GM20000 (cell line): ENCODE measurements around the gene HINFP.

Experiments
- DNase-seq: peaks from one replicate; pipeline ENCODE4 v3.0.0; 2012; ENCODE audit warnings: low spot score
- TF ChIP-seq, protein P1 (sequence below): IDR thresholded peaks from 2 replicates; pipeline ENCODE4 v1.5.1; 2012; ENCODE audit warnings: mild to moderate bottlenecking, control low read depth; ENCODE audit errors: extremely low read depth, missing control alignments

Gene HINFP

DNA sequence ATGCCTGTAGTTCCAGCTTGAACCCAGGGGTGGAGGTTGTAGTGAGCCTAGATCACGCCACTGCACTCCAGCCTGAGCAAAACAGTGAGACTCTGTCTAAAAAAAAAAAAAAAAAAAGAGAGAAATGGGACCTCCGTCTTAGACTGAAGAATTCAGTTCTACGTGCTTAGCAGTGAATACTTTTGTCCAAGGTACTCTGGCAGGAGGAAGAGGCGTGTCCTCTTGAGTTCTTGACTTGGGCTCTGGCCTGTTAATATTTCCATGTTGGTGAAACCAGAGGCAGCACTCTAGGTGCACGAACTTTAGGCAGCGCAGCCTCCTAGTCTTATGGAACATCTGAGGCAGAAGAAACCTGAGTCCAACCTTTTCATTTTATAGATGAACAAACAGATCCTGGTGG, 34.3 kb upstream of the HINFP start:
- TF ChIP-seq, protein P1, sequence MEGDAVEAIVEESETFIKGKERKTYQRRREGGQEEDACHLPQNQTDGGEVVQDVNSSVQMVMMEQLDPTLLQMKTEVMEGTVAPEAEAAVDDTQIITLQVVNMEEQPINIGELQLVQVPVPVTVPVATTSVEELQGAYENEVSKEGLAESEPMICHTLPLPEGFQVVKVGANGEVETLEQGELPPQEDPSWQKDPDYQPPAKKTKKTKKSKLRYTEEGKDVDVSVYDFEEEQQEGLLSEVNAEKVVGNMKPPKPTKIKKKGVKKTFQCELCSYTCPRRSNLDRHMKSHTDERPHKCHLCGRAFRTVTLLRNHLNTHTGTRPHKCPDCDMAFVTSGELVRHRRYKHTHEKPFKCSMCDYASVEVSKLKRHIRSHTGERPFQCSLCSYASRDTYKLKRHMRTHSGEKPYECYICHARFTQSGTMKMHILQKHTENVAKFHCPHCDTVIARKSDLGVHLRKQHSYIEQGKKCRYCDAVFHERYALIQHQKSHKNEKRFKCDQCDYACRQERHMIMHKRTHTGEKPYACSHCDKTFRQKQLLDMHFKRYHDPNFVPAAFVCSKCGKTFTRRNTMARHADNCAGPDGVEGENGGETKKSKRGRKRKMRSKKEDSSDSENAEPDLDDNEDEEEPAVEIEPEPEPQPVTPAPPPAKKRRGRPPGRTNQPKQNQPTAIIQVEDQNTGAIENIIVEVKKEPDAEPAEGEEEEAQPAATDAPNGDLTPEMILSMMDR = no peak

DNA sequence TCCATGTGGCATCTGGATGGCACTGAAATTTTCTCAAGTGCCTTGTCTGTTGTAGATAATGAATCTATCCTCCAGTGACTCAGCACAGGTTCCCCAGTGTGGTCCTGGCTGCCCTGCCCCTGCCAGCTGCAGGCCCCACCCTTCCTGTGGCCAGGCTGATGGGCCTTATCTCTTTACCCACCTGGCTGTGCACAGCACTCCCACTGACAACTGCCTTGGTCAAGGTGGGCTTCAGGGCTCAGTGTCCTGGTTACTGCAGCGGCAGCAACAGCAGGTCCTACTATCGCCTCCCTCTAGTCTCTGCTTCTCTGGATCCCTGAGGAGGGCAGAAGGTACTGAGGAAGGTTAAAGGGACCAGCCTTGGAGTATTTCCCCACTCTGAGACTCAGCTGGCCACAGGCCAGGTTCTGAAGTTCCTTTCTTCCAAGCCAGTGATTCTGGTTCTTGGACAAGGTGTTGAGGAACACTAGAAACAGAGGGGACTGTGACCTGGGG, 33.6 kb upstream of the HINFP start:
- DNase-seq = no peak
- TF ChIP-seq, protein P1 = no peak

More for the DNA sequence above, 34.3 kb upstream of the HINFP start:
- DNase-seq = no peak

DNA sequence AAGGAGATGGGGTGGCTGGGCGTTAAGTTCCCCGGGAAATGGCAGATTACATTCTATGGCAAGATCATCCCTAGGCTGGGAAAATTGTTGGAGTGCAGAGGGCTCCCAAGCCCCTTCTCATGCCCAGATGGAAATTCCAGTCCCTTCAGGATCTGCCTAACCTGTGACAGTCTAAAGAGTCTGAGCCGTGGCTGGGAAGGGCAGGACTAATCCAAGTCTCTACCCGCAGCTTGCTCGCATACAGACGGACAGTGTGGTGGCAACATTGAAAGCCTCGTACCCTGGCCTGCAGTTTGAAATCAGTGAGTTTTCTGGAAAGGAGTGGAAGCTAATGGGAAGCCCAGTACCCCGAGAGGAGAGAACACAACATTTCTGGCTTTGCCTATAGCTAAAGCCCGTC, 33.0 kb upstream of the HINFP start:
- DNase-seq = no peak
- TF ChIP-seq, protein P1 = no peak

DNA sequence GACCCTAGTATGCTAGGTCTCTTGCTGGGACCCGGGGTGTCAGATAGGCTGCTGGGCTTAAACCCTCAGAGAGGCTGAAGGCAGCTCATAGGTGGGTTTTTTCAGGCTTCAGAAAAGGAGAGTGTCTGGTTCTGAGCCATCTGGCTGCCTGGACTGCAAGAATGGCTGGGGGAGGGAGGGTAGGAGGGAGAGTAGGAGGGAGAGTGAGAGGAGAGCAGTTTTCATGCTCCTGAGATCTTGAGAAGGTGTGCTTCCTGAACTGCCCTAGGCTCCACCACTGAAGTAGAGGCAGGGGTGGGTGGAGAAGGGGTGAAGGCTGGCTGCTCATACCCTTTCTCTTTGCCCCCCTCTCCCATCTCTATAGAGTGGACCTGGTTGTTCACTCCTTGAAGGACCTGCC, 32.1 kb upstream of the HINFP start:
- no peak for DNase-seq
- TF ChIP-seq, protein P1 = no peak

DNA sequence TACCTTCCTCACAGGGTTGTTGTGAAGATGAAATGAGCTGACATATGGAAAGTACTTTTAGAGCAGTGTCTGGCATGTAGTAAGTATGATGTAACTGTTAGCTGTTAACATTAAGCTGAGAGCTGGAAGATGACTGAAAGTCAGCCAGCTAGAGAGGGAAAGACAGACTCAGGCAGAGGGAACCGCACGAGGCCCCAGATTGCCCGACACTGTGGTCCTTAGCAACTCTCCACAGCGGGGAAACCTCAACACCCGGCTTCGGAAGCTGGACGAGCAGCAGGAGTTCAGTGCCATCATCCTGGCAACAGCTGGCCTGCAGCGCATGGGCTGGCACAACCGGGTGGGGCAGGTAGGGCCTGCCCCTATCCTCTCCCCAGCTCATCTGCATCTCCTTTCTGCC, 30.2 kb upstream of the HINFP start:
- no peak for DNase-seq
- TF ChIP-seq, protein P1 = no peak

DNA sequence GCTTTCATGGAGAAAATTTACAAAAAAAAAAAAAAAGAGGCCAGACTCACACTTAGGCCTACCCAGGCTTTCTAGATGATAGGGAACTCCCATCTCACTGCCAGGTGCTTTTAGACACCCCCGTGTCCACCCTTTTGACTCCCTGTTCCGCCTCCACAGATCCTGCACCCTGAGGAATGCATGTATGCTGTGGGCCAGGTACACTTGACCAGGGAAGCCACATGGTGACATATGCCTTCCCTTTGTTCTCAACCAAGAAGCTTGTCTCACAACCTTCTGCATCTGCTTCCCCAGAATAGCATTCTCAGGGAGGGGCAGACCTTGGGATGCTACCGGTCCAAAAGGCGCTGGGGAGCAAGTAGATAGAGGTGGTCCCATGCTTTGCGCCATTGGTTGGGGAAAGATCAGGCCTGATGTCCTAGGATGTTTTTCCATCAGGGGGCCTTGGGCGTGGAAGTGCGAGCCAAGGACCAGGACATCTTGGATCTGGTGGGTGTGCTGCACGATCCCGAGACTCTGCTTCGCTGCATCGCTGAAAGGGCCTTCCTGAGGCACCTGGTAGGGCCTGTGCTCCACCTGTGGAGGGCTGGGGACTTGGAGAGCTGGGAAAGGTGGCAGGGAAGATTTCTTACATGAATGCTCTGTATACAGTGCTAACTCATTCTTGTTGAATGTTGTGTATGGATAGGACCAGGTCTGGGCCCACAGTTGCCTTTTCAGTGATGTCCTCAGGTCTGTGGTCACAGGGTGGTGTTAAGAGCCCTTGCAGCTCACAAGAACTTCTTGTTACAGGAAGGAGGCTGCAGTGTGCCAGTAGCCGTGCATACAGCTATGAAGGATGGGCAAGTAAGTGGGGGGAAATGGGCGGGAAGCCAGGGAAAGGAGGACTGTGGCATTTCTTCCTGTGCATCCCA, 29.2 kb upstream of the HINFP start:
- TF ChIP-seq, protein P1 = no peak
- DNase-seq = no peak
